Measurements from ENCODE around the gene DMRTA2. TPM values are rescaled to one million over a fixed set of nuclear protein-coding genes. Genes with fewer than 3 reads are reported as not detected.
A peak's percentile ranks its signal among the peaks of the same experiment; 100 is the strongest.

DMRTA2 gene
- polyA plus RNA-seq (2013): 0.03 and 0.06 TPM in 2 replicates

DNA sequence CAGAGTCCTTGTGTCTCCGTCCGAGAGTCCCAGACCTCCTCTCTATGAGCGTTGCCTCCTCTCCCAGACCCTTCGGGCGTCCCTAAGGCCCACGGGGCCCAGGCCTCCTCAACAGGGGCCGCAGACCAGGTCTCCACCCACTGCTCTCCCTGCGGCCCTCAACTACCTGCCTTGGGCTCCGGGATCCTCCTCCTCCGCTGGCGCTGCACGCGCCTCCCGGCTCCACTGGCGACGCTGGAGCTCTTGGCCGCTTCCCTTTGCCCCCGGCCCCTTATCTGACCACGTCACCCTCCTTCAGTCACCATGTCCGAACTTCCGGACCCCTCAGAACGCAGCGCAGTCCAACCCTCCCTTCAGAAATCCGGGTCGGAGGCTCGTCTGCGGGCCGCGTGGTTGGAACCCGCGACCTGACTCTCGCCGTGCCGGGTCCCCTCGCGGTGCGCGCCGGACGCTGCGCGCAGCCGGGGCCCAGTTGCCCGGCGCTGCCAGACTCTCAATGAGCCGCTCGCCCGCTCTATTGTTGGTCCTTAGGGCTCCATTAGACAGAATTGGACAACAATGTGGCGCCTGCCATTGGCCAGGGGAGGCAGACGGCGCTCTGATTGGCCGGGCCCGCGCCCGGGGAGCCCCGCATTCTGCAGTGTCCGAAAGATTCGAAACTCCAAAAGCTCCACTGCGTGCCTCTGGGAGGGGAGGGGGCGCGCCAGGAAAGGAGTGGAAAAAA lies at the start of gene DMRTA2:
Gene DMRTA2 (minus strand): TSS at position 498 of the 724 bp plus-strand sequence. CDS start 1,907 bp downstream, outside the sequence.
- Histone ChIP-seq H2AK5ac (ENCODE audit: low read length) (no peak within 1 kb of the TSS), H3K4ac (ENCODE audit: low read depth, low read length) (no peak within 1 kb of the TSS), H3K18ac (ENCODE audit: low read length) (no peak within 1 kb of the TSS), H3K14ac (ENCODE audit: low read length) (no peak within 1 kb of the TSS), H4K91ac (ENCODE audit: low read depth, low read length) (no peak within 1 kb of the TSS), H3K4me2 (ENCODE audit: low read length) (peak within 1 kb of the TSS; percentile 71), H3K9me3 (ENCODE audit: insufficient read depth, low read depth, low read length) (peaks cover 21% of the 10 kb centered on the region), H3K27ac (ENCODE audit: low read depth, low read length) (no peak within 1 kb of the TSS), H3K9ac (ENCODE audit: low read length) (no peak within 1 kb of the TSS), H3K27me3 (ENCODE audit: insufficient read depth, low read length) (peaks cover 99% of the 10 kb centered on the region), H3K36me3 (ENCODE audit: control insufficient read depth in 1 of 2, insufficient read depth in 2 of 2, low read length in 2 of 2) (no peaks in the 10 kb centered on the region), H3K4me3 (ENCODE audit: low read depth, low read length) (no peak within 1 kb of the TSS), H2BK120ac (ENCODE audit: insufficient read depth, low read length, poor library complexity) (no peak within 1 kb of the TSS), H3K4me1 (ENCODE audit: control insufficient read depth in 1 of 2, insufficient read depth in 2 of 2, low read length in 2 of 2) (peaks cover 17 to 23% of the 10 kb centered on the region in 2 experiments), H3K79me1 (ENCODE audit: low read length) (no peaks in the 10 kb centered on the region), H3K79me2 (ENCODE audit: control insufficient read depth, insufficient read depth, low read length, poor library complexity) (no peaks in the 10 kb centered on the region), H4K8ac (ENCODE audit: low read depth, low read length) (no peak within 1 kb of the TSS), H3K23ac (ENCODE audit: low read length) (no peak within 1 kb of the TSS), H2AFZ (ENCODE audit: insufficient read depth, low read length, poor library complexity) (peak within 1 kb of the TSS; percentile 15), H4K12ac (ENCODE audit: low read depth, low read length) (no peak within 1 kb of the TSS), H2BK12ac (ENCODE audit: low read length) (no peak within 1 kb of the TSS), H2BK5ac (ENCODE audit: low read depth, low read length, poor library complexity) (no peak within 1 kb of the TSS)
- peak in 1 of 2 donors; percentile 13 for DNase-seq
- WGBS (ENCODE audit: extremely low coverage, insufficient coverage, insufficient read length): no CpG with 5 or more reads among the region's 61 CpGs

DNA sequence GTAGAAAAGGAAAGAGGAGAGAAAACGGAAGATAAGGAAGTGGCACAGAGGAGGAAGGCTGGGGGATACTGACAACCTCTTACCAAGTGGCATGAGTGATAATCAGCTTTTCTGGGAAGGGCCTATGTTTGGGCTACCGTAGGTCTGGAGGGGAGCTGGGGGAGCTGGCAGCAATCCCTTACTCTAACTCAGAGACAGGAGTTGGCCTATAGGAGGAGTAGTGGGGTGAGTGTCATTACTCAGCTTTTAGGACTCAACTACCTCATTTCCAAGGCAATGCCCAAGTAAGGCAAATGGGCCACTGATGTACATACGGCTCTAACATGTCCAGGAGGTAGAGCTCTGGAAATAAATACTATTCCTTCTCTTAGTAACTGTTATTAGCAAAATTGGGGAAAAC lies 48.7 kb upstream of the DMRTA2 start:
- H3K4ac ChIP-seq (ENCODE audit: low read depth, low read length): no peak overlapping the region
- H3K23ac ChIP-seq (ENCODE audit: low read length): no peak overlapping the region
- no peak overlapping the region for H3K4me2 ChIP-seq (ENCODE audit: low read length)
- H2BK120ac ChIP-seq (ENCODE audit: insufficient read depth, low read length, poor library complexity): no peak overlapping the region
- H3K9ac ChIP-seq (ENCODE audit: low read length): no peak overlapping the region
- H3K36me3 ChIP-seq (ENCODE audit: control insufficient read depth in 1 of 2, insufficient read depth in 2 of 2, low read length in 2 of 2): no peaks in the 10 kb centered on the region
- H4K91ac ChIP-seq (ENCODE audit: low read depth, low read length): no peak overlapping the region
- H3K79me1 ChIP-seq (ENCODE audit: low read length): no peaks in the 10 kb centered on the region
- no peak overlapping the region for H2BK12ac ChIP-seq (ENCODE audit: low read length)
- no peaks in the 10 kb centered on the region for H3K79me2 ChIP-seq (ENCODE audit: control insufficient read depth, insufficient read depth, low read length, poor library complexity)
- no peak for DNase-seq
- no peak overlapping the region for H2BK5ac ChIP-seq (ENCODE audit: low read depth, low read length, poor library complexity)
- no peak overlapping the region for H3K14ac ChIP-seq (ENCODE audit: low read length)
- H4K12ac ChIP-seq (ENCODE audit: low read depth, low read length): no peak overlapping the region
- H4K8ac ChIP-seq (ENCODE audit: low read depth, low read length): no peak overlapping the region
- no peak overlapping the region for H3K27ac ChIP-seq (ENCODE audit: low read depth, low read length)
- WGBS (ENCODE audit: extremely low coverage, insufficient coverage, insufficient read length): 100% methylated on average over 1 of the region's 3 CpGs
- no peak overlapping the region for H3K18ac ChIP-seq (ENCODE audit: low read length)
- H2AK5ac ChIP-seq (ENCODE audit: low read length): no peak overlapping the region
- H3K4me3 ChIP-seq (ENCODE audit: low read depth, low read length): no peak overlapping the region
- no peaks in the 10 kb centered on the region for H3K4me1 ChIP-seq (ENCODE audit: control insufficient read depth in 1 of 2, insufficient read depth in 2 of 2, low read length in 2 of 2)
- no peaks in the 10 kb centered on the region for H3K9me3 ChIP-seq (ENCODE audit: insufficient read depth, low read depth, low read length)
- H2AFZ ChIP-seq (ENCODE audit: insufficient read depth, low read length, poor library complexity): no peak overlapping the region
- H3K27me3 ChIP-seq (ENCODE audit: insufficient read depth, low read length): no peaks in the 10 kb centered on the region

DNA sequence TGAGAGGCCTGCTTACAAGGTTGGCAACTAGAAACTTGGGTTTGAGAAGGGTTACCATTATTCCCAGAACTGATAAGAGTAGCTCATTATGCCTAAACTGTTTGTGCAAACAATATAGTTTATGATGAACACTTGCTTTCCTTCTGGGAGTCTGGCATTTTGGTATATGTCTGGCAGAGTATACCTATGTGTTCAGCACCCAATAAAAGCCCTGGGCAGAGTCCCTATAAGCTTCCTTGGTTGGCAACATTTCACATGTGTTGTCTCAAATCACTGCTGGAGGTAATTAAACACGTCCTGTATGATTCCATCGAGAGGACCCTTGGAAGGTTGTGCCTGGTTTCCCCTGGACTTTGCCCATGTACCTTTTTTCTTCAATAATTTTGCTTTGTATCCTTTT lies 39.7 kb upstream of the DMRTA2 start:
- H3K23ac ChIP-seq (ENCODE audit: low read length): no peak overlapping the region
- H3K79me2 ChIP-seq (ENCODE audit: control insufficient read depth, insufficient read depth, low read length, poor library complexity): no peaks in the 10 kb centered on the region
- no peak overlapping the region for H3K4ac ChIP-seq (ENCODE audit: low read depth, low read length)
- no peaks in the 10 kb centered on the region for H3K4me1 ChIP-seq (ENCODE audit: control insufficient read depth in 1 of 2, insufficient read depth in 2 of 2, low read length in 2 of 2)
- no peak overlapping the region for H2BK12ac ChIP-seq (ENCODE audit: low read length)
- H2AK5ac ChIP-seq (ENCODE audit: low read length): no peak overlapping the region
- no peak overlapping the region for H3K18ac ChIP-seq (ENCODE audit: low read length)
- H3K27ac ChIP-seq (ENCODE audit: low read depth, low read length): no peak overlapping the region
- no peaks in the 10 kb centered on the region for H3K27me3 ChIP-seq (ENCODE audit: insufficient read depth, low read length)
- H2BK120ac ChIP-seq (ENCODE audit: insufficient read depth, low read length, poor library complexity): no peak overlapping the region
- H3K4me3 ChIP-seq (ENCODE audit: low read depth, low read length): no peak overlapping the region
- no peak overlapping the region for H3K9ac ChIP-seq (ENCODE audit: low read length)
- H3K36me3 ChIP-seq (ENCODE audit: control insufficient read depth in 1 of 2, insufficient read depth in 2 of 2, low read length in 2 of 2): no peaks in the 10 kb centered on the region
- H2AFZ ChIP-seq (ENCODE audit: insufficient read depth, low read length, poor library complexity): no peak overlapping the region
- WGBS (ENCODE audit: extremely low coverage, insufficient coverage, insufficient read length): no CpG with 5 or more reads among the region's 2 CpGs
- H3K4me2 ChIP-seq (ENCODE audit: low read length): no peak overlapping the region
- H3K9me3 ChIP-seq (ENCODE audit: insufficient read depth, low read depth, low read length): no peaks in the 10 kb centered on the region
- H3K14ac ChIP-seq (ENCODE audit: low read length): no peak overlapping the region
- H4K91ac ChIP-seq (ENCODE audit: low read depth, low read length): no peak overlapping the region
- H4K12ac ChIP-seq (ENCODE audit: low read depth, low read length): no peak overlapping the region
- no peak for DNase-seq
- H4K8ac ChIP-seq (ENCODE audit: low read depth, low read length): no peak overlapping the region
- H3K79me1 ChIP-seq (ENCODE audit: low read length): no peaks in the 10 kb centered on the region
- no peak overlapping the region for H2BK5ac ChIP-seq (ENCODE audit: low read depth, low read length, poor library complexity)

- H3K23ac ChIP-seq (ENCODE audit: low read length): no peak overlapping the region
- H3K4ac ChIP-seq (ENCODE audit: low read depth, low read length): no peak overlapping the region
- H2BK120ac ChIP-seq (ENCODE audit: insufficient read depth, low read length, poor library complexity): no peak overlapping the region
- no peak overlapping the region for H4K12ac ChIP-seq (ENCODE audit: low read depth, low read length)
- H2AFZ ChIP-seq (ENCODE audit: insufficient read depth, low read length, poor library complexity): no peak overlapping the region
- no peak overlapping the region for H3K4me3 ChIP-seq (ENCODE audit: low read depth, low read length)
- no peaks in the 10 kb centered on the region for H3K4me1 ChIP-seq (ENCODE audit: control insufficient read depth in 1 of 2, insufficient read depth in 2 of 2, low read length in 2 of 2)
- no peaks in the 10 kb centered on the region for H3K27me3 ChIP-seq (ENCODE audit: insufficient read depth, low read length)
- H2BK12ac ChIP-seq (ENCODE audit: low read length): no peak overlapping the region
- no peak overlapping the region for H3K9ac ChIP-seq (ENCODE audit: low read length)
- H3K14ac ChIP-seq (ENCODE audit: low read length): no peak overlapping the region
- H3K9me3 ChIP-seq (ENCODE audit: insufficient read depth, low read depth, low read length): no peaks in the 10 kb centered on the region
- WGBS (ENCODE audit: extremely low coverage, insufficient coverage, insufficient read length): no CpG with 5 or more reads among the region's 5 CpGs
- H3K18ac ChIP-seq (ENCODE audit: low read length): no peak overlapping the region
- no peak overlapping the region for H4K91ac ChIP-seq (ENCODE audit: low read depth, low read length)
- no peaks in the 10 kb centered on the region for H3K36me3 ChIP-seq (ENCODE audit: control insufficient read depth in 1 of 2, insufficient read depth in 2 of 2, low read length in 2 of 2)
- no peak overlapping the region for H2AK5ac ChIP-seq (ENCODE audit: low read length)
- H4K8ac ChIP-seq (ENCODE audit: low read depth, low read length): no peak overlapping the region
- no peak overlapping the region for H3K27ac ChIP-seq (ENCODE audit: low read depth, low read length)
- H3K79me1 ChIP-seq (ENCODE audit: low read length): no peaks in the 10 kb centered on the region
- H2BK5ac ChIP-seq (ENCODE audit: low read depth, low read length, poor library complexity): no peak overlapping the region
- no peak overlapping the region for H3K4me2 ChIP-seq (ENCODE audit: low read length)
- DNase-seq: no peak
- no peaks in the 10 kb centered on the region for H3K79me2 ChIP-seq (ENCODE audit: control insufficient read depth, insufficient read depth, low read length, poor library complexity)
Observed at GRCh38 chr1:50458507-50458906, 35.3 kb upstream of the DMRTA2 start.
